Epidermal melanocyte (primary cell): ENCODE measurements around the gene LPP.
A peak's percentile ranks its signal among the peaks of the same experiment; 100 is the strongest.

ENCODE experiments used
- DNase-seq: peaks from one replicate; pipeline ENCODE4 v3.0.0; 2011; ENCODE audit warnings: low spot score; ENCODE audit not compliant: insufficient read length

The LPP gene

DNA sequence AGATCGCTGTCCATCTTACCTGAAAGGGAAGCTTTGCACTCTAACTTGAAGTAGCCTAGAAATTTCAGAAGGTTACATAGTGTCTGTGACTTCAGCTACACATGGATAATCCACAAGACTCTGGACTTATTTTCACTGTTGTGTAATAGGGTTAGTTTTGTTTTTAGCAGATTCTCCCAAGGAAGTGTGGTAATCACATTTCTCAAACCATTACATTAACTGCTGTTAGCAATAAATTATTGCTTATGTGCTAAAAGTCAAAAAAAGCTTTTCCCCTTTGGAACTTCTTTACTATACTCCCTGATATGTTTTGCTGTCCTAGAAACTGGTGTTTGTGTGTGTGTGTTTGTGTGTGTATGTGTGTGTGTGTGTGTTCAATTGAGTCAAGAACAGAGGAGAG is 666.0 kb downstream of the LPP start:
- peak; percentile 21 for DNase-seq

DNA sequence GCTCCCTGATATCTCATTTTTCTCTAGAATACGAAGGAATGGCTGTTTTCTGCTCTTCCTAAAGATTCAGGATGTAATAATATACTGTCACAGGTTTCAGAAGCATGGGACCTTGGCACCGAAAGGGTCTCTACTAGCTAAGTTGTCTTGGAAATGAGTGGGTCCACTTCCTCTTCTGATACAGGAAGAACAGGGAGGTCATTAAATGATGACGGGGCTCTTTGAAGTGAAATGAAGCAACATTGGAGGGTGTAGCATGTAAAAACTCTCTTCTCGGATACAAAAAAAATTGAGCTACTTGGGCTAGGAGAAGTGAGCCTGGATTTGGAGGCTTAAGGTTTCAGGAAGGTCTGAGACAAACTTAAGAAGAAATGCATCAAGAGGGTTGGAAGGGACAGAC is 668.0 kb downstream of the LPP start:
- no peak for DNase-seq

DNA sequence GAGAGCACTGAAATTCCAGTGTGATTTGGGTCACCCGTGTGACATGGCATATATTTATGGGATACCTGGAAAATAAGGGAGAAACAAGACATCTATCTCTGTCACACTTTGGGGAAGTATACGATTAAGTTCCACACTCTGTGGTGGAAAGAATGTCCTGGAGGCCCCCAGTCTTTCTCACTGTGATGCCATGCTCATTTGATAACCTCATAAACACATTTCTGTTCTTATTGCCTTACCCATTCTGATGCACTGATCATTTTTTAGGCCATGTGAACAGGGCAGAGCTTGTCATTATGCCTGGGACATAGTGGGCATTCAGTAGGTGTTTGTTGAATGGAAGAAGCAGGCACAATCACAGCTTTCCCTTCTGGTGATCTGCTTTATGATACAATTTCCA is 668.5 kb downstream of the LPP start:
- no peak for DNase-seq

DNA sequence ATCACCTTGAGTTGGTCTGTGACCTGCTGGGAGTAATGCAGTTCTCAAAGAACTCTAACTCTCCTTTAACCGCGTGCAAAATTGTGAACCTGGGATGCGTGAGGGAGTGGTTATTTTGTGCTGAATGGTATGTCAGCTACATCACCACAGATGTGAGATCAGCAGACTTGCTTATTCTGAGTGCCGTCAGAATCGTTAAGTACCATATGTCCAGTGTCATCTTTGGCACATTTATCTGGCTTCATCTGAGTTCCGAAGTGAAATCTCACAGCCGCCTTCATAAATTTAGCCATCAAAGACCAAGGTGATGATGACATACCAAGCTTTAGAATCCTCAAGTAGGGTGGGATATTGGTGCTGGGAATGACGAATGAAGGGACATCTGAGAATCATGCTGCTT is 670.6 kb downstream of the LPP start:
- DNase-seq: no peak

DNA sequence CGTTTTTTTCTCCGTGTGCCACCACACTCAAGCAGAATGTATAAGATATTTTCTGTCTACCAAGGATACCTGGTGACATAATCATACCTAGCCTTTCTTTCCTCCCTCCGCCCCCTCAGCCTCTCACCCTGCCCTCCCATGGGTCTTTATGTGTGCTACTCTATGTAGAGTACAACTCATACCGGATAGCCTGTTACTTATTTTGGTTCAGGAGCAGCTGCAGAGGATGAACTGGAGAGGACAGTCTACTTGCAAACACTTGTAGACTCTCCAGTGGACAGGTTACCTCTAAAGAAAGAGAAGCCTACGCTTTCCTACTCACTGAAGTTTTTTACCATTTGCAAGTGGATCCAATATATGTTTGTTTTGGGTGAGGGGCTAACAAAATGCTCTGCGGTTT is 671.9 kb downstream of the LPP start:
- no peak for DNase-seq

DNA sequence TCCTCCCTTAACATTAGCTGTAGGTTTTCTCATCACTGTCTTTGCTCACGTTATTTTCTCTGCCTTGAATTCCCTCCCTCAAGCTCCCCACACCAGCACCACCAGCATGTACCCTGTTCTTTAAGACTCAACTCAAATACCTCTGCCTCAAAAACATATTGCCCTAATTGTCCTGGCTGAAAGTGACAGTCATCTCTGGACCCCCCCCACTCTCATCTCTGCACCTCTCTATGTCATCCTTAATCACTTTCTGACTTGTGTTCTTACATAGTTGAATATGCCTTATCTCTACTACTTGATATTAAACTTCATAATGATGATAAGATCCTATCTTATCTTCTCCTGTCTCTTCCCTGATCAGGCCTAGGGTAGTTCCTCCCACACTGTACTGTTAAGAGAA is 672.6 kb downstream of the LPP start:
- no peak for DNase-seq

DNA sequence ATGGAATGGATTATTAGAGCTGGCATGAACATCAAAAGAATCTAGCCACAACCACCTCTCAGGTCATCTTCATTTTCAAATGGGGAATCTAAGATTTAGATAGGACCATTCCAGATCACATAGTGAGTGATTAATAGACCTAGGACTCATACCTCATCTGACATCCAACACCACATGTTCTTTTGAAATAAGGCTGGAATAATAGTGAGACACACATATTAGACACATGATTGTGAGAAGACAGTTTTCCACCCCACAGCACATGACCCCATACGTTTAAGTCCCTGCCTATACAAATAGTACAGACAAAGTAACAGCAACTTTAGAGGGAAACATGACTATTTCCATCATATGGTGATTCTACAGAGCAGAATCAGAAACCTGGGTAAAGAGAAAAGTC is 673.1 kb downstream of the LPP start:
- DNase-seq: no peak

DNA sequence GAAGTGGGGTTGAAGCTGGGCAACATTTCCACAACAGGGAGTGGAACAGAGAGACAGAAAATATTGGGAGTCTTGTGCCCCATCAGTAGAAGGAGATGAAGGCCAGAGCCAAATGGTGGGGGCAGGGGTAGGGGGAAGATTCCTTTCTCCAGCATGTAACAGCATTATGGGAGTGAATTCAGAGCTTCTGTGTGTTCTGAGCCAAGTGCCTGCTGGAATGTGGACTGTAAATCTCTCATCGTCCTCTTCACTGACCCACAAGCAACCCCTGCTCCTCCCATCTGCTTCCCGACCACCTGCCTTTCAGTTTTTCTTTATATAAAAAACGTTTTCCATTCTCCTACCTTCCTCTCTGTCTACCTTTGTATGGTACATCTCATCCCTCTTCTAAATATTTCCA is 673.6 kb downstream of the LPP start:
- DNase-seq: no peak

DNA sequence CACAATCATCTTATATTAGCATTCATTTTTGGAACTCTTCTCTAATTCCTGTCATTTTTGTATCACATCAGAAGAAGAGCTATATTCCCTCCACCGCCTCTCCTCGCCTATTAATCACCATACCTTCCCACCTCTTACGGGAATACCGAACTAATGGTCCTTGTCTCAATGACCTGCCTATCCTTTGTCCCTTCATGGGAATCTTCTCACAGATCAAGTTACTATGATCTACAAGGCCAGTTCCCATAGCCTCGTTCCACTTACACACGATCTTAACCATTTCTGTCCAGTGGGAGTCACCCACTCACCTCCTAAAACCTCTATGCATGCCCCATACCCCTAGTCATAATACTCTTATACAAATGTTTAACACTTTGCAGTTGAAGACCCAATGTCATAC is 675.2 kb downstream of the LPP start:
- DNase-seq: no peak

DNA sequence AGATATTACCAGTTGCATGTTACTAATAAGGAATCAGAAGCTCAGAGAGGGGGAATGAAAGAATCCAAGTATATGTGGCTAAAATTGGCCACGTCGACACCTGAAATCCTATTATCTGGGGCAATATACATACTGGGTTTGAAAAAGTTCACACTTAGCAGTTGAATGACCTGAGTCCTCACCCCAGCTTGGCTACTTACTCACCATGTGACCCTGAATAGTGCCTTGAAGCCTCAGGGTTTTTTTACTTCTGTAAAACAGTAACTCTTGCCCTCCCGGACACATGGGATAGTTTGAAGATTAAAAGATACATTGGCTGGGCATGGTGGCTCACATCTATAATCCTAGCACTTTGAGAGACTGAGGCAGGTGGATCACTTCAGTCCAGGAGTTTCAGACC is 675.6 kb downstream of the LPP start:
- DNase-seq: no peak

DNA sequence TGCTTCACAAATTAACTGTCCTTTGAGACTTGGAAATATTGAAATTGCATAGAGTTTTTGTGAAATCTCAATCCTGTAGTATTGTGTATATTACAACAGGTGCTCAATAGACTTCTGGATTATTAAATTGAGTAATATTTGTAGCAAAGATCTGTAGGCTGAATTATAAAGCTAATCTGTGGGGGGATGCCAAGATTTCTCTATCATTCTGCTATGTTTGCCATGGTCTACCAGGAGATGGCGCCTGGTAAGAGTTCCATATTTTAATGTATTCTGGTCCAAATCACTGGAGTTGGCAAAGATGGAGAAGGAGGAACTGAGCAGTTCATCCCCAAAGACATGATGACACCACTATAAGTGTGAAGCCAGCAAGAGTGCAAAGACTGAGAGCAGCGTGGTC is 676.9 kb downstream of the LPP start:
- no peak for DNase-seq

DNA sequence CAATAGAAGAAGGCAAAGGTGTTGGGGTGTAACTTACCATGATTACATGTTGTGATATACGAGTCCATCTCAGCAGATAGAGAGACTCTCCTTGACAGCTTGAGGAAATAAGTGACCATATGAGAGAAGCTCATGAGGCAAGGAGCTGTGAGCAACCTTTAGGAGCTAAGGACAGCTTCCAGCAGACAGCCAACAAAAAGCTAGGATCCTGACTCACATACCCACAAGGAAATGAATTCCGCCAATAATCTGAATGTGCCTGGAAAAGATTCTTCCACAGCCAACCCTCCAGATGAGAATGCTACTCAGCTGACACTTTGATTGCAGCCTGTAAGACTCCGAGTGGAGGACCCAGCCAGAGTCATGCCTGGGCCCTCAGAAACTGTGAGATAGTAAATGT is 678.2 kb downstream of the LPP start:
- no peak for DNase-seq

DNA sequence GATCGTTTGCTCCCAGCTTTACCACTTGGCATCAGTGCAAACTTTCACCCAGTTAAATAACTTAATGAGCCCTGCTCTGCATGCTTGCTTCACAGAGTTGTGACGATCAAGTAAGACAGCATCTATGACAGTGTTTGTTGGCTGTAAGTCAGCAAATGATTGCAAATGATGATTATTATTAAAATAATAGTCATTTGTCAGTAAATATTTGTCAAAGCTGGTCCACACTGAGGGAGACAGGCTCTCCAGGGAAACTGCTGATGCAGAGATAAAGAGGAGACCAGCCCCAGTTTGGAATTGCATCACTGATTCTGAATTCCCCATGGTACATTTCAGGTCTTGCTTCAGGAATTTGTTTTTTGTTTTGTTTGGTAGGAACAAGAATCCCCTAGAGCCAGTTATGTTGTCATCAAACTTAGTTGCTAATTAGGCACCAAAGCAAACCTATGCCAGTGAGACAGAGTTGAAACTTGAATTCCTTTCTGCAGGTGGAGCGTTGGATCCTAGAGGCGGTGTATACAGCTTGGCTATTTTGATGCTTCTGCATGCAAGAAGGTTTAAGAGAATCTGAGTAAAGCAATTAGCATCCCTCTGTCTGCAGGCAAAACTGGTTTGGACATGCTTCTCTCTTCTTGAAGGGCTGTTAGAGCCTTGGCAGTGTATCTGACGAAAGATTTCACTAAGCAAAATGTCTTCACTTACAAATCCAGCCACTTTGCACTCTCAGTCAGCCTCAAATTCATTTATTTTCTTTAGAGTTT is 679.2 kb downstream of the LPP start:
- no peak for DNase-seq

DNA sequence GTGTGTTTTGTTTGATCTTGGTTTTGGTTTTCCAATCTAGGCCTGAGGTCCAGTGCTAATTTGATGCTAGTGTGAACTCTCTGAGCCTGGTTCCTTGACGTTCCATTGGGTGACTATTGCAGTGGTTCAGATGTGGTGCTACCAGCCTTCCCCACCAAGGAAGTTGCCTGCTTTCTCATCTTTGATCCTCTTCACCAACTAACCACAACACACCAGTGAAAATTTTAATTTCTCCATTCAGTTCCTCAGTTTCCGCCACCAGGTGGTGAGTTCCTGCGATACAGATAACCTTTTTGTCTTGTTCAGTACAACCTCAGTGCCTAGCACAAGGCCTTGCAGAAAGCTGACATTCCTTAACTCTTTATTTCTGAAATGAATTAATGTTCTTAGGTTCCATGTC is 680.4 kb downstream of the LPP start:
- DNase-seq: no peak

DNA sequence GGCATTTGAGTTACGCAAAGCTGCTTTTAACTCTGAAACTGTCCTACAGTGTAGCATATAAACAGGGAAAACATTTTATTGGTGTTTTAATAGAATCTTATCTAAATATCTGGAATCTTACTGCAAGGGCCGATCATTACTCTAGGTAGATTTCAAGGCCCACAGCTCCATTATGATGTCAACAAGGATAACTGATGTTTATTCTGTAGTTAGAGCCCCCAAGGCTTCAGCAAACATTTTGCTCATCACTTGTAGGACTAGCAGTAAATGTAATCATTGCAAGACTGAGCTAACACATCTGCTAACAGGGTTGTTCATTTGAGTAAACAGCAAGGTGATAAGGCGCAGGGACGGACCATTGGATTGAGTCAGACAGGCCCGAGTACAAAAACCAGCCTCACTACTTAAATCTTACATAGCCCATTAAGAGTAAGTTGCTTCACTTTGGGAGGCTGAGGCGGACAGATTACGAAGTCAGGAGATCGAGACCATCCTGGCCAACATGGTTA is 685.3 kb downstream of the LPP start:
- DNase-seq: no peak

DNA sequence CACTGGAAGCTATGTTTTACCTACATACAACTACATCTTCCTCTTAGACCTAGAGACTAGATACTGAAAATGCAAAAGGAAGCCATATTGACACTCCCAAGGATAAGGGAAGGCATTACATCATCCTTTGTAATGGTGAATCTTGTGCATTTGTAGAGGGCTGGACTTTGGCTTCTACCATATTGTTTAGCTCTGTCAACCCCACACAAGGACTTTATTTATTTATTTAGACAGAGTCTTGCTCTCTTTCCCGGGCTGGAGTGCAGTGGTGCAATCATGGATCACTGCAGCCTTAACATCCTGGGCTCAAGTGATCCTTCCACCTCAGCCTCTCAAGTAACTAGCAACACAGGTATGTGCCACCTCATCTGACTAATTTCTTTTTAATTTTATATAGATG is 686.3 kb downstream of the LPP start:
- no peak for DNase-seq

DNA sequence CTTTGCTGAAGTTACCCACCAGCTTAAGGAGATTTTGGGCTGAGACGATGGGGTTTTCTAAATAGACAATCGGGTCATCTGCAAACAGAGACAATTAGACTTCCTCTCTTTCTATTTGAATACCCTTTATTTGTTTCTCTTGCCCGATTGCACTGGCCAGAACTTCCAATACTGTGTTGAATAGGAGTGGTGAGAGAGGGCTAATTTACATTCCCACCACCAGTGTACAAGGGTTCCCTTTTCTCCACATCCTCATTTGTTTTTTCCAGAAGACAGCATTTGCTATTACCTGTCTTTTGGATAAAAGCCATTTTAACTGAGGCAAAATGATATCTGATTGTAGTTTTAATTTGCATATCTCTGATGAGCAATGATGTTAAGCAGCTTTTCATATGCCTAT is 687.9 kb downstream of the LPP start:
- DNase-seq: no peak

DNA sequence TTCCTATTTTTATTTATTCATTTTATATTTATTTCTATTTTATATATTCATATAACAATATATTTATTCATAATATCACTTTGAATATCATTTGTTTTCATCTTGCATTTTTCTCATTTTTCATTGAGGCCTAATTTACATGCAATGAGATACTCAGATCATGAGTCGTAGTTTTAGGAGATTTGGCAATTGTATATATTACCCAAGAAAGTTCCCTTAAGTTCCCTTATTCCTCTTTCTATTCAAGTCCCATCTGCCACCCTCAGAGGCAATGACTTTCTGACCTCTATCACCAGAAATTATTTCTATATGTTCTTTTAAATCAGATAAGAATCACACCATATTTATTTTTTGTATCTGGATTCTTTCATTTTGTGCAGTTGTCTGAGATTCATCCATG is 688.7 kb downstream of the LPP start:
- DNase-seq: no peak

DNA sequence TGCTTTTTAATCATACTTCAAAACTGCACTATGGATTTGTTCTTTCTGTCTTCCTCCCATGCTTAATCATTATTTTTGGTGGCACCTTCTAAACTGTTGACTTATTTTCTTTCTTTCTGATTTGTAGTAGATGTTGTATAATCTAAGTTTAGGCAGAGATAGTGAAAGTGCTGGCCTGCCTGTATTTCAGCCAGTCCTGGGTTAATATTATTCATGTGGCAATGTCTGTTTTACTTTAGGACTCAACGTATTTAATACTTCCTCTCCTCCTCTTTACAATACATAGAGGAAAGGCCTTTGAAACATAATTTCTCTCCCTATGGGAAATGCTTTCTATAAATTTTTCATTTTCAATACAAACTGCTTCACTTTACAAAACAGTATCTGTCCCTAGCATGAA is 690.1 kb downstream of the LPP start:
- no peak for DNase-seq

DNA sequence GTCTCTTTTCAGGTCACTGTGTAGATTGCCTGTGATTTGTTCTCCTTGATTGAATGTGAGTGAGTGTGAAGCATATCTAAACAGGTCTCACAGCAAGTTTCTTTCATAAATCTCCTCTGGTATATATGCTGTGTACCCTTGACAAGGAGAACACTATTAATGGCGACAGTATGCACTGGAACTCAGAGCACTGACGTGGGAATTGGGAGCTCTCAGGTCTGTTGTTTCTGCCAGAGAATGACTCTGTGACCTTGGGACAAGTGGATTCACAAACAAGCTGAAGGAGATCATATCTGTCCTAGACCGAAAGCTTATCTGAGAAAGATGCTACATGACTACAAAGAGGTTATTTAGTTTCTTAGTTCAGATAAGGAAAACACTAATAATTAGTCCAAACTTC is 691.6 kb downstream of the LPP start:
- no peak for DNase-seq

DNA sequence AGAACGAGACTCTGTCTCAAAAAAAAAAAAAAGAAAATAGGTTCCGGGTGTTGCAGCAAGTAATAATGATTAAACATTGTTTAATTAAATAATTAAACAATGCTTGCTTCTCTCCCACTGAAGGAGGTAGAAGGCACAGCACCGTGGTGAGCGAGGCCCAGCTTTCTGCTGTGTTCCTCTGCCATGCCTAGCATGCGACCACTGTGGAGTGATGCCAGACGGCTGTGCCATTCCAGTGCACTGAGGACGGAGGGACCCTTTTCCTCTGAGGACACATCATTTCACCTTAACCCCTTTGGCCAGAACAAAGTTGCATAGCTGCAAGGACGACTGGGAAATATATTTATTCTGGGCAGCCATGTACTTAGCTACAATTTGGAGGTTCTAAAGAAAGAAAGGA is 695.0 kb downstream of the LPP start:
- DNase-seq: no peak

DNA sequence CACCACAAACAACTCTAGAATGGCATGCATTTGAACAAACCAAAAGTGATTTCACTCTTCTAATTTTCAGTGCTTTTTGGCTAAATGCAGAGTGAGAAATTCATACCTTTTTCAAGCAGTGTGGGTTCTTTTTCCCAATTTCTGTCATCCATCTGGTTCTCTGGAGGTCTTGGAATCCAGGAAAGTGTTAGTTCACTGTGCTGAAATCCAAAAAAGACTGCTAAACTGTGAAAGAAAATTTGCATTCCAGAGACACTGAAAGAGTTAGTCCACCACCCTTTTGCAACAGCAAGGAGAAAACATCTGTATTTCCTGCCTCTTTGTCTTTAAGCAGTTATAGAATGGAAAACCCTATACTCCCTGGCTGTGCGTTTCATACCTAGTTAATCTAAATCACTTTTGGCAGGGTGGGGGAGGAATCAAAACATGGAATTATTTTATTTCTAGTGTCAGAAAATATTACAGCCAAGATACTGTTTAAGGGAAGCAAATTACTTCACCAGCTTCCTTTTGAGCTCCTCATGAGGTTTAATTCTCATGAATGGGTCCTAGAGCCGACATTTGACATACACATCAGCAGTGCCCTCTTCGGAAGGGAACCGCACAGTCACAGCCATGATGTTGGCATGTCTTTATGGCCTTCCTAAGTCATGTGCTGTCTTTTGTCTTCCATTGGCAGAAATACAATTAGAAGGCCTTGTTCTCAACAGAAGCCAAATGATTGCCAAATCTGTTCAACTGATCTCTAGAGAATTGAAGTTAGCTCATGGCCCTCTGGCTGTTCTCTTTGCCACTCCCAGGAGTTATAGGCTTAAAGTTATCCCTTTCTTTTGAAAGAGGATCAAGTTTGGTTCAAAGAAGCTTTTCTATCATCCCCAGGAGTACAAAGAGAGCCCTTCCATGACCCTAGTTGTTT is 700.2 kb downstream of the LPP start:
- no peak for DNase-seq

DNA sequence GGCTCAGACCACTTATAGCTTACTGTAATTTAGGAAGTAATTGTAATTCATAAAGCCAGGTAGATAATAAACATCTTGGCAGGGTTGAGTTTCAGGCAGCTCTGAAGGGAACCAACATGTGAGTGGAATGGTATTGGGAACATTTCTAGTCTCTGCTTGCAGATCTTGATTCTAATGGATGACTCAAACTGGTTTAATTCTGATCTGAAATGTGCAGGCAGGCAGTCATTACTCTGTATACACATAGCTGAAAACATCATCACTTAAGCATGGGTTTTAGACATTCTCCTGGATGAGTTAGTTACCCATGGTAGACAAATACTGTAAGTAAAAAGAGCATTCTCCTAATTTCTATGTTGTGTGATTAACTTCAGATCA is 700.8 kb downstream of the LPP start:
- no peak for DNase-seq
